OCI-M2 (cell line): Measurements from ENCODE around the gene AKAP12.
"Not testable (repeated sequence)": the region's sequence is repeated elsewhere in the genome, so short reads cannot be mapped to it uniquely, and the experiment has no call there.

Experiments
- DNase-seq: peaks from one replicate; lab custom pipeline; 2025; ENCODE audit not compliant: unreplicated experiment; lab: John Stamatoyannopoulos, UW

The AKAP12 gene

DNA sequence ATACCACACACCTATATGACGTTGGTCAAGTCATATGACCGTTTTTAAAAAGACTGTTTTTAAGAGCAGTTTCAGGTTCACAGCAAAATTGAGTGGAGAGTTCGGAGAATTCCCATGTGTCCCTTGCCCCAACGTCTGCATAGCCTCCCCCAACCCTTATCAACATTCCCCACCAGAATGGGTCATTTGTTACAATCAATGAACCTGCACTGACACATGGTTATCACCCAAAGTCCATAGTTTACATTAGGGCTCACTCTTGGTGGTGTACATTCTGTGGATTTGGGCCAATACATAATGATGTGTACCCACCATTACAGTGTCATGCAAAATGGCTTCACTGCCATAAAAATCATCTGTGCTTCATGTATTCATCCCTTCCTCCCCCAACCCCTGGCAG, 99.6 kb downstream of the AKAP12 start:
- DNase-seq = no peak

DNA sequence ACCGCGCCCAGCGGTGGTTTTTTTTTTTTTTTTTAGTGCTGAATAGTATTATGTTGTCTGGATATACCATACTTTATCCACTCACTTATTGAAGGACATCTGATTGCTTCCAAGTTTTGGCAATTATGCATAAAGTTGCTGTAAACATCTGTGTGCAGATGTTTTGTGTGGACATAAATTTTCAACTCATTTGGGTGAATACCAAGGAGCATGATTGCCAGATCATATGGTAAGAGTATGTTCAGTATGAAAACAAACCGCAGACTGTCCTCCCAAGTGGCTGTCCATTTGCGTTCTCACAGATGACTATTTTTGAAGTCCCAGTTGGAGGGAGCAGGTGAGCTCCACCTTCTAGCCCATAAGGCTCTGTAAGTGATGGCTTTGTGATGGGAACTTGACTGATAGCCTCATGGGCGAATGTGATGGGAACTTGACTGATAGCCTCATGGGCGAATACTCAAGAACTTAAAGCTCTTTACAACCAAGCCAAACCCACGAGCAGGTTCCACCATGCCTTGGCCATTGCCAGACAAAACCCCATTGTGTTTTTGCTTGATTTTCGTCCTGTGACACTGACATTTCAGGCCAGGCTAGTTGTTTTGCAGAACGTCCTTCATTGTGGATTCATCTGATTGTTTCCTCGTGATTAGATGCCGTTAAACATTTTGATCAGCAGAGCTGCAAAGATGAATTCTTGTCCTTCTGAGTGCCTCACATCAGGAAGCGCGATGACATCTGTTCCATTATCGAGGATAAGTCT, 100.6 kb downstream of the AKAP12 start:
- DNase-seq = no peak

DNA sequence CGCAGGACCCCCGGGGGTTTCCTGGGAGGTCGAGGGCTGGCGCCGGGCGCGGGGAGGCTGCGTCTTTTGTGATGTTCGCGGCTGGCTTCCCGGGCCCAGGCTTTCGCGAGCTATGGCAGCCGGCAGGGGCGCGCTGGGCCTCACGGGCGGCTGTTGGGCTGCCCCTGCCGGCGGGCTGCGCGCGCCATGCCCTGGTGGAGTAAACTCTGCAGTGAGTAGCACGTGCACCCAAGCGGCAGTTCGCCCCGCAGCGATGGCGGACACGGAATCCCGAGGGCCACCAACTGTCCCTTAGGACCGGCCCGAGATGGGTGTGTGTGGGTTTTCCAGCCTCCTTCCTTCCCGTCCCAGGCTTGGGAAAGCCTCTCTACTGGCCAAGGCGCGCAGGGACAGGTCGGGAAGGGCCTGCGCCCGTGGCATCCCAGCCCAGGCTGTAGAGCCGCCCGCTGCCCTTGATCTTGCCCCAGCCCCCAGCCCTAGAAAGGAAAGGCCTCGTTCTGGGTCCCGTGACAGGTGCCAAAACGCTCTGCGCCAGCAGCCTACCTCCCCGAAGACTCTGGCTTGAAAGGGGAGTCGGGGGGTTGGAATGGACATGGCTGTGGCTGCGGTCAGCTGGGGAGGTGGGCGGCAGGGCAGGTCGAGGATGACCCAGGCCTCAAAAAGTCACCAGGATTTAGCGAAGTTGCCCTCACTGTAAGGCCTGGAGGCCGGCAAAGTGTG, 101.9 kb downstream of the AKAP12 start:
- no peak for DNase-seq

DNA sequence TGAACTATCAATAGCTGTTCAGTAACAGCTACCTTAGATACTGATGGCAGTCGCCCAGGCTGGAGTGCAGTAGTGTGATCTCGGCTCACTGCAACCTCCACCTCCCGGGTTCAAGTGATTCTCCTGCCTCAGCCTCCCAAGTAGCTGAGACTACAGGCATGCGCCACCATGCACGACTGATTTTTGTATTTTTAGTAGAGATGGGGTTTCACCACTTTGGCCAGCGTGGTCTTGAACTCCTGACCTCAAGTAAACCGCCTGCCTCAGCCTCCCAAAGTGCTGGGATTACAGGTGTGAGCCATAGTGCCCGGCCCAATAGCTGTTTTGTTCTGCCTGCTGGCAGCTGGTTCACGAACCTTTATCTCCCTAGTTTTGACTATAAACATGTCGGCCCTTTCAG, 103.0 kb downstream of the AKAP12 start:
- not testable (repeated sequence) for DNase-seq

DNA sequence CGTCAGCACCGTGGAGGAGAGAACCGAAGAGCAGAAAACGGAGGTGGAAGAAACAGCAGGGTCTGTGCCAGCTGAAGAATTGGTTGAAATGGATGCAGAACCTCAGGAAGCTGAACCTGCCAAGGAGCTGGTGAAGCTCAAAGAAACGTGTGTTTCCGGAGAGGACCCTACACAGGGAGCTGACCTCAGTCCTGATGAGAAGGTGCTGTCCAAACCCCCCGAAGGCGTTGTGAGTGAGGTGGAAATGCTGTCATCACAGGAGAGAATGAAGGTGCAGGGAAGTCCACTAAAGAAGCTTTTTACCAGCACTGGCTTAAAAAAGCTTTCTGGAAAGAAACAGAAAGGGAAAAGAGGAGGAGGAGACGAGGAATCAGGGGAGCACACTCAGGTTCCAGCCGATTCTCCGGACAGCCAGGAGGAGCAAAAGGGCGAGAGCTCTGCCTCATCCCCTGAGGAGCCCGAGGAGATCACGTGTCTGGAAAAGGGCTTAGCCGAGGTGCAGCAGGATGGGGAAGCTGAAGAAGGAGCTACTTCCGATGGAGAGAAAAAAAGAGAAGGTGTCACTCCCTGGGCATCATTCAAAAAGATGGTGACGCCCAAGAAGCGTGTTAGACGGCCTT, 110.0 kb downstream of the AKAP12 start:
- no peak for DNase-seq

DNA sequence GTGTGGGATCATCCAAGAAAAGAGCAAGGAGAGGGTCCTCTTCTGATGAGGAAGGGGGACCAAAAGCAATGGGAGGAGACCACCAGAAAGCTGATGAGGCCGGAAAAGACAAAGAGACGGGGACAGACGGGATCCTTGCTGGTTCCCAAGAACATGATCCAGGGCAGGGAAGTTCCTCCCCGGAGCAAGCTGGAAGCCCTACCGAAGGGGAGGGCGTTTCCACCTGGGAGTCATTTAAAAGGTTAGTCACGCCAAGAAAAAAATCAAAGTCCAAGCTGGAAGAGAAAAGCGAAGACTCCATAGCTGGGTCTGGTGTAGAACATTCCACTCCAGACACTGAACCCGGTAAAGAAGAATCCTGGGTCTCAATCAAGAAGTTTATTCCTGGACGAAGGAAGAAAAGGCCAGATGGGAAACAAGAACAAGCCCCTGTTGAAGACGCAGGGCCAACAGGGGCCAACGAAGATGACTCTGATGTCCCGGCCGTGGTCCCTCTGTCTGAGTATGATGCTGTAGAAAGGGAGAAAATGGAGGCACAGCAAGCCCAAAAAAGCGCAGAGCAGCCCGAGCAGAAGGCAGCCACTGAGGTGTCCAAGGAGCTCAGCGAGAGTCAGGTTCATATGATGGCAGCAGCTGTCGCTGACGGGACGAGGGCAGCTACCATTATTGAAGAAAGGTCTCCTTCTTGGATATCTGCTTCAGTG, 110.8 kb downstream of the AKAP12 start:
- no peak for DNase-seq

DNA sequence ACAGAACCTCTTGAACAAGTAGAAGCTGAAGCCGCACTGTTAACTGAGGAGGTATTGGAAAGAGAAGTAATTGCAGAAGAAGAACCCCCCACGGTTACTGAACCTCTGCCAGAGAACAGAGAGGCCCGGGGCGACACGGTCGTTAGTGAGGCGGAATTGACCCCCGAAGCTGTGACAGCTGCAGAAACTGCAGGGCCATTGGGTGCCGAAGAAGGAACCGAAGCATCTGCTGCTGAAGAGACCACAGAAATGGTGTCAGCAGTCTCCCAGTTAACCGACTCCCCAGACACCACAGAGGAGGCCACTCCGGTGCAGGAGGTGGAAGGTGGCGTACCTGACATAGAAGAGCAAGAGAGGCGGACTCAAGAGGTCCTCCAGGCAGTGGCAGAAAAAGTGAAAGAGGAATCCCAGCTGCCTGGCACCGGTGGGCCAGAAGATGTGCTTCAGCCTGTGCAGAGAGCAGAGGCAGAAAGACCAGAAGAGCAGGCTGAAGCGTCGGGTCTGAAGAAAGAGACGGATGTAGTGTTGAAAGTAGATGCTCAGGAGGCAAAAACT, 111.5 kb downstream of the AKAP12 start:
- no peak for DNase-seq

DNA sequence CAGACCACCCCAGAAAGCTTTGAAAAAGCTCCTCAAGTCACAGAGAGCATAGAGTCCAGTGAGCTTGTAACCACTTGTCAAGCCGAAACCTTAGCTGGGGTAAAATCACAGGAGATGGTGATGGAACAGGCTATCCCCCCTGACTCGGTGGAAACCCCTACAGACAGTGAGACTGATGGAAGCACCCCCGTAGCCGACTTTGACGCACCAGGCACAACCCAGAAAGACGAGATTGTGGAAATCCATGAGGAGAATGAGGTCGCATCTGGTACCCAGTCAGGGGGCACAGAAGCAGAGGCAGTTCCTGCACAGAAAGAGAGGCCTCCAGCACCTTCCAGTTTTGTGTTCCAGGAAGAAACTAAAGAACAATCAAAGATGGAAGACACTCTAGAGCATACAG, 112.0 kb downstream of the AKAP12 start:
- no peak for DNase-seq

DNA sequence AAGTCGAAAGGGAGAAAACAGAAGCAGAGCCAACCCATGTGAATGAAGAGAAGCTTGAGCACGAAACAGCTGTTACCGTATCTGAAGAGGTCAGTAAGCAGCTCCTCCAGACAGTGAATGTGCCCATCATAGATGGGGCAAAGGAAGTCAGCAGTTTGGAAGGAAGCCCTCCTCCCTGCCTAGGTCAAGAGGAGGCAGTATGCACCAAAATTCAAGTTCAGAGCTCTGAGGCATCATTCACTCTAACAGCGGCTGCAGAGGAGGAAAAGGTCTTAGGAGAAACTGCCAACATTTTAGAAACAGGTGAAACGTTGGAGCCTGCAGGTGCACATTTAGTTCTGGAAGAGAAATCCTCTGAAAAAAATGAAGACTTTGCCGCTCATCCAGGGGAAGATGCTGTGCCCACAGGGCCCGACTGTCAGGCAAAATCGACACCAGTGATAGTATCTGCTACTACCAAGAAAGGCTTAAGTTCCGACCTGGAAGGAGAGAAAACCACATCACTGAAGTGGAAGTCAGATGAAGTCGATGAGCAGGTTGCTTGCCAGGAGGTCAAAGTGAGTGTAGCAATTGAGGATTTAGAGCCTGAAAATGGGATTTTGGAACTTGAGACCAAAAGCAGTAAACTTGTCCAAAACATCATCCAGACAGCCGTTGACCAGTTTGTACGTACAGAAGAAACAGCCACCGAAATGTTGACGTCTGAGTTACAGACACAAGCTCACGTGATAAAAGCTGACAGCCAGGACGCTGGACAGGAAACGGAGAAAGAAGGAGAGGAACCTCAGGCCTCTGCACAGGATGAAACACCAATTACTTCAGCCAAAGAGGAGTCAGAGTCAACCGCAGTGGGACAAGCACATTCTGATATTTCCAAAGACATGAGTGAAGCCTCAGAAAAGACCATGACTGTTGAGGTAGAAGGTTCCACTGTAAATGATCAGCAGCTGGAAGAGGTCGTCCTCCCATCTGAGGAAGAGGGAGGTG, 112.9 kb downstream of the AKAP12 start:
- DNase-seq = no peak

DNA sequence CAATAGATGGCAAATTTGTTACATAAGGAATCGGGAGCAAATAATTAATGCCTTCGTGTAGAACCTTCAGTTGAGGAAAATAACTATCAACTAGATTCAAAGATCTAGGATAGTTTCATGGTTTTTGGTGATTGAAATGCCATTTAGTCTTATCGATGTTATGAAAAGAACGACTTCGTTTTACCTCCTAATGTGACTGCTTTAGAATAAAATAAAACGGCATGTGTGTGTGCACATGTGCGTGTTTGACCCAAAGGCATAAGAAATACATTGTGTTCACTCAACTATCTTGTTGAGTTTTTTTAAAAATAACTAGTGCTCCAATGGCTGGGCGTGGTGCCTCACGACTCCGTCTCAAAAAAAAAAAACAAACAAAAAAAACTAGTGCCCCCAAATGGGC, 114.0 kb downstream of the AKAP12 start:
- no peak for DNase-seq

DNA sequence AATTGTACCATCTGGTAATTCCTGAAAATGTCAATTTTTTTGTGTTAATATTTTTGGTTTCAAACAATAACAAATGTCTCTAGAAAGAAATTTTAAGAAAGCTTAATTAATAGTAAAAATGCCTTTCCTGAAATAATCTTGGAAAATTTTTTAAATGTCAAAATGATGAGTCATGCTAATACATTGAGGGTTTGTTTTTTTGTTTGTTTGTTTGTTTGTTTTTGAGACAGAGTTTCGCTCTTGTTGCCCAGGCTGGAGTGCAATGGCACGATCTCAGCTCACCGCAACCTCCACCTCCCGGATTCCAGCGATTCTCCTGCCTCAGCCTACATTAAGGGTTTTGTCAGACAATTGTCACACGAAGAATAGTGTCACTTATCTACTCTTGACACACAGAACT, 117.2 kb downstream of the AKAP12 start:
- not testable (repeated sequence) for DNase-seq

DNA sequence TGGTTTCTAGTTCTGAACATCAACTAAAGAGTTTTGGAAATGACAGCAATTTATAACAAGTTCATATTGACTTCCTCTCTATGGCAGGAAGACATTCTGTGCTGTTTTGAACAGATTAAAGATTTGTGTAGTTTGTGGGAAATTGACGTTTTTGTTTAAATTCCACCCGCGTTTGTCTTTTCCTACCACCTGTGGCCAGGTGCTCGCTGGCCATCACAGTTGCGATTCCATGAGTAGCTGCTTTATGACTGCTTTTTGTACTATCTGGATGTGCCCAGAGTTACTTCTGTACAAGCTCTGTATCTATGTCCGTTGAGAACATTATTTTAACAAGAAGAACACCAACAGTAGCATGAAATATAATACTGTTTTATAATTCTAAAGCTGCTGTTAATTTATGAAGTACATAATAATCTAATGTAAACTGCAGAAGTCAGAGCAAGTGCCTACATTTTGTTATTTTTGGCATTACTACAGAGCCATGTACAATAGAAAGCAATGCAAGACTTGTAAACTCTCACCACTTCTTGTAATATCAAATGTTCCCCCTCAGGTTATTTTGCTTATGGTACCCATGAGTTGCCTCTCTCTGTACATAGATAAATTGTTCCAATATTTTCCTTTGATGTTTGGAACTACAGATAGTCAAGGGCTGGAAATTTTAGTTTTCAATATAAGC, 118.1 kb downstream of the AKAP12 start:
- DNase-seq = no peak

DNA sequence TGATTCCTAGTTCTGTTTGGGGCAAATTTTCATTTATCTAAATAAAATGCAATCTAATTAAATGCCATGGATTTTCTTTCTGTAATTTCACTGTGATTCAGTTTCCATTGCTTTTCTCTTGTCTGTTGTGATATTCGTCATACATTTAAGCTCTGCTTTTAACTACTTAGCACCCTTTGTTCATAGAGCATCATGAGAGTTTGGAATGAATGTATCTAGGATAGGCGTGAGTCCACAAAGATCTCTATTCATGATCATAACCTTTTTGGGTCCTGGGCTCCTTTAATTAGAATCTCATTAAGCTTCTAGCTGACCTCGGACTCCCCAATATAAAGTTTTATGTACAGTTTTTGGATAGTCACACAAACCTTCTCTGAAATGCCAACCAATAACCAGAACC, 118.7 kb downstream of the AKAP12 start:
- no peak for DNase-seq

DNA sequence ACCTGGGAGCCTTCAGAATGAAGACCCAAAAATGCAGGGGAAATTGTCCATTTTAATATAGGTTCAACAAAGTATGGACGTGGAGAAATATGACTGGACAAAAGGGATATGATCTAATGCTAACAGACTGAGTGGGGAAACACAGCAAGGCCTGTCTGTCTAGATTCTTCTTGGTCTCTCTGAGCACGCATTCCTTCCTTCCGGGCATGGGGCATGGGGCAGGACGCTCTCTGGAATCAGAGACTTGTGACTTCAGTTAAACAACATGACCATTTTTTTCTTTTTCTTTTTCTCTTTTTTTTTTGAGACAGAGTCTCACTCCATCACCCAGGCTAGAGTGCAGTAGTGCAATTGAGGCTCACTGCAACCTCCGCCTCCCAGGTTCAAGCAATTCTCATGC, 119.7 kb downstream of the AKAP12 start:
- DNase-seq = no peak

DNA sequence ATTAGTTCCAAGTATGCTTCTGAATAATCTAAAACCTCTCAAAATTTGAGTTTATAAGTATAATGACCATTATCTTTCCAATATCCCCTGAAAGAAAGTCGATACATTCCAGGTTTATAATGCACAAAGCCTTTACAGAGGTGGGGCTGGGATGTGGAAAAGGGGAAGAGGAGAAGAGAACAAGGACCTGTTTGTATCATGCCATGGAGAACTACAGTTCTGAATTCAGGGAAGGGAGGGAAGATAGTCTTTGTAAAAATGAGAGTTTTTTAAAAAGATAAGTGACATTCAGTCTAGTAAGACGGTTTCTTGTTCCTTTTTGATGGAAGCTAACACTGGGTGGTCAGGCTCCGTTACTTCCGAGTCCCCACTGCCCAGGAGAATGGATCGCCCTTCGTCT, 125.5 kb downstream of the AKAP12 start:
- no peak for DNase-seq

DNA sequence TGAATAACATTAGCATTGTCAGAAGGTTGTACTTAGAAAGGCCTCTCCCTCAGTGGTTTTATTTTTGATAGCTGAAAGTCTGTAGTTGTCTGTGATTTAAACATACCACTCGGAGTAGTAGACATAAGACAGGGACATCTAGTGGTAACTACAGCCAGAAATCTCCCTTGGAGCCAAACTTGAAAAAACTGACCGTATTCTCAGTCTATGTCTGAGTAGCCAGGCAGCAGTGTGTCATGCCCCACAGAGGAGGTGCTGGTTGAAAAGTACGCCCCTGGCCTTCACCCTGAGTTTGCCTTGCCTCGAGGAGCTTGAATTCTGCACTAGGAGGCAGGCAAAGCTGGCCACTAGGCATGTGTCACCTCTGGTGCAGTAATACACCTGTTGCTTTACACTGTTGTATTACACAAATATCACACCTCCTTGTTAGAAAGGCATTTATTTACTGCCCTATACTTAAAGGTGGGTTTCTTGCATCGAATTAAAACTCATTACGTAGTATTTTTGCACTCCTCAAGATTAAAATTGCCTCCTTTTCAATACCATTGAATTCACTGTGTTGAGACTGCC, 130.8 kb downstream of the AKAP12 start:
- no peak for DNase-seq

DNA sequence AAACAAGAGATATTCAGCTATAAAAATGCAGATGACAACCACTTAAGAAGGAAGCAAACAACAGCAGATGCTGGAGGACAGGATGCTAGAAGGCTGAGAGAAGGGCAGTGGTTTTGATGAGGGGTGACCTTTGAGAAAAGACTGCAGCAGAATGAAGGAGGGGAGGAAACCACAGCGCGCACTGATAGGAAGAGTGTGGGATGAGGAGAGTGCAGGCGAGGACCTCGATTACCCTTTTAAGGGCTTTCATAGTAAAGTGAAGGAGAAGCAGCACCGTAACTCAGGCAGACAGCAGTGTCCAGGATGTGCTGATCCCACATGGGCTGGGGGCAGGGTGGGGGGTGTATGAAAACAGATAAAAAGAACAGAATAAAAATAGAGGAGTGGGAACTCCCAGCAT, 132.4 kb downstream of the AKAP12 start:
- no peak for DNase-seq

DNA sequence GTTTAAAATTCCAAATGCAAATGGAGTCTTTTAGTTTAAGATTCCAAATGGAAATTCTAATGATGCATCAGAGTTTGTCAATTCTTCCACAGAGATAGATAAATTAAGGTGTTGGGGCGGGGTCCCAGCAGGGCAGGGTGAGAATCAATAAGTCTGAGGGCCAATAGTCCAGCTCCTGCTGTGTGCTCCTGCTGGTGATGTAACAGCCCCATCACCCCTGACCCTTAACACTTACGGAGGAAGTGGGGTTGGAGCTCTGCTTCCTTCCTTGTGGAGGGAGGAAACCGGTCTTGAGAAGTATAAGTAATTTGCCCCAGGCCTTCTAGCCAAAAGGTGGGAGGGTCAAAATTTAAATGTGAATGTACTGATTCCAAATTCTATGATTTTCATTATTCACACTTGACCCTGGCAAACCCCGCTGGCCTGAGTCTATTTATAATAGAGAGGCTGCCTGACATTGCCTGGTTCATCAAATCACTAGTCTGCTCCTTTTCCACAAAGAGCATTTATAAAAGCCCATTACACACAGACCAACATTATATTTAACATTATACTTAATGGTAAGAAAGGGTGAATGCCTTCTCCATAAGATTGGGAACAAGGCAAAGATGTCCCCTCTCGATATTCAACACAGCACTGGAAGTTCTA, 134.4 kb downstream of the AKAP12 start:
- DNase-seq = no peak

DNA sequence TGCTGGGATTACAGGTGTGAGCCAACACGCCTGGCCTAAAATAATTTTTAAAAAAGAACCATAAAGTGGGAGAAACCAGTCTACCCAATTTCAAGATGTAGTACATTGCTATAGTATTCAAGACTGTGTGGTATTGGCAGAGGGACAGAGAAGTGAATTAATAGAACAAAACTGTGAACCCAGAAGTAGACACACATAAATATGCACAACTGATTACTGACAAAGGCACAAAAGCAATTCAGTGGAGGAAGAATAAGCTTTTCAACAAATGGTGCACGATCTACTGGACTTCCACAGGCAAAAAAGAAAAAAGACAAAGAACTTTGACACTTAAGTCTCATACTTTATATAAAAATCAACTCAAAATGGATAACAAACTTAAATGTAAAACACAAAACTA, 136.1 kb downstream of the AKAP12 start:
- DNase-seq = no peak
